ENCODE measurements around the gene NUDT22.
"Not testable (repeated sequence)": the region's sequence is repeated elsewhere in the genome, so short reads cannot be mapped to it uniquely, and the experiment has no call there.

The NUDT22 gene

DNA sequence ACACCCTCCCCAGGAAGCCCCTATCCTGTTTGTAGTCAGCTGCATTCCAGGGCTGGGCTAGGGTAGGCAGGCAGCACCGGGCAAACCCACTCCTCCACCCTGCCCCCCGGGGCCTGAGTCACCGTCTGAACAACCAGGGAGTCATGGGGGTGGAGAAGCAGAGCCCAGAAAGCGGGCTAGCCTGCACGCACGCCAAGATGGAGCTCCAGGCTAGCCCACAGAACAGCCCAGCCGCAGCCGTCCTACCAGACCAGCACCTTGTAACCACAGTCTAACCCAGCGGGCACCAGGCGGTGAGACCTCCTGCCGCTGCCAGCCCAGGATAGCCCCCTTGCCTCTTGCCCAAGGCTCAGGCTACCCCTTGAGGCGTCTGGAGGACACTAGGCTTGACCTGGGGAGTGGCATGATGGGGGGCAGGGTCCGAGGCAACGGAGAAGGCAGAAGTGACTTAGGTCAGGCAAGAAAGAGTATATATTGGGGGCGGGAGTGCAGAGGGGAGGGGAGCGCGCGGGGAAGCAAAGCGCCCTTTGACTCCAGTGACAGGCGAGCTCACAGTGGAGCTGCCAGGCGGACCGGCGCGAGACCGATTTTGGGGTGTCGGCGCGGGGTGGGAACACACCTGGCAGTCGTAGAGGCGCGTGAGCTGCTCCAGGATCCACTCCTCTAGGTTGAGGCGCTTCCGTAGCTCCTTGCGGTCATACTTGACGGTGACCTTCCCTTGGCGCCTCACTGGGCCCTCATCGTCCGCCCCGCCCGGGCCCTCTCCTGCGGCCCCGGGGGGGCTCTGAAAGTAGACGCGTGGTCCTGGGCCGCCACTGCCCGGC is 19.9 kb downstream of the NUDT22 start:
- Histone ChIP-seq H3K36me3 (peaks cover 13 to 29% (median 22%) of the 10 kb centered on the region in 11 experiments), H3K9ac (peak overlapping the region; percentile 81 to 97 (median 92)), H3K4me2 (peak overlapping the region; percentile 91 to 100 (median 98)), H4K20me1 (peaks cover 7 to 45% (median 36%) of the 10 kb centered on the region in 11 experiments; a peak in 21 of 22 replicates), H3K27me3 (no peaks in the 10 kb centered on the region), H3K9me3 (replicated peaks in 1 of 11) (no peaks in the 10 kb centered on the region), H3K4me1 (peaks cover 58 to 76% (median 74%) of the 10 kb centered on the region in 10 experiments), H3K27ac (peak overlapping the region; percentile 33 to 96 (median 93); a peak in 21 of 22 replicates), H3K4me3 (peak overlapping the region; percentile 81 to 99 (median 96))
- no peak for TF ChIP-seq Cebpa-rat (IDR thresholded peaks at IDR 0.05)

GRCh38 chr11:64246621-64246870 is 20.5 kb downstream of the NUDT22 start:
- H4K20me1 ChIP-seq, result peaks cover 7 to 45% (median 36%) of the 10 kb centered on the region in 11 experiments; a peak in 21 of 22 replicates
- H3K27me3 ChIP-seq; H3K9me3 ChIP-seq (replicated peaks in 1 of 11): not testable (repeated sequence)
- peaks cover 58 to 77% (median 75%) of the 10 kb centered on the region in 10 experiments for H3K4me1 ChIP-seq
- H3K4me3 ChIP-seq, result peak overlapping the region; percentile 81 to 99 (median 96)
- peak overlapping the region; percentile 33 to 96 (median 93); a peak in 21 of 22 replicates for H3K27ac ChIP-seq
- H3K9ac ChIP-seq, result peak overlapping the region; percentile 81 to 97 (median 92)
- peak overlapping the region; percentile 95 to 100 (median 99) for H3K4me2 ChIP-seq
- H3K36me3 ChIP-seq, result peaks cover 13 to 29% (median 22%) of the 10 kb centered on the region in 11 experiments

- no peaks in the 10 kb centered on the region for H3K9me3 ChIP-seq (replicated peaks in 1 of 11)
- H3K4me2 ChIP-seq, result peak within 1 kb of the TSS; percentile 98 to 100 (median 99)
- peaks cover 58 to 82% (median 77%) of the 10 kb centered on the region in 10 experiments for H3K4me1 ChIP-seq
- H4K20me1 ChIP-seq, result peaks cover 7 to 45% (median 34%) of the 10 kb centered on the region in 11 experiments; a peak in 21 of 22 replicates
- peaks cover 13 to 29% (median 22%) of the 10 kb centered on the region in 11 experiments for H3K36me3 ChIP-seq
- H3K4me3 ChIP-seq, result peak within 1 kb of the TSS; percentile 81 to 99 (median 96)
- peak within 1 kb of the TSS; percentile 81 to 97 (median 92) for H3K9ac ChIP-seq
- TF ChIP-seq Cebpa-rat (IDR thresholded peaks at IDR 0.05), result no peak
- H3K27me3 ChIP-seq, result no peaks in the 10 kb centered on the region
- H3K27ac ChIP-seq, result peak within 1 kb of the TSS; percentile 33 to 96 (median 93); a peak in 21 of 22 replicates
These were observed 21.0 kb downstream of the NUDT22 start, which contains the start of gene PPP1R14B for GRCh38 chr11:64246871-64247728. TSS of gene PPP1R14B (minus strand) at chr11:64246943. CDS start at chr11:64246673, 270 bp downstream.

- H3K36me3 ChIP-seq, result peaks cover 13 to 25% (median 21%) of the 10 kb centered on the region in 11 experiments
- H3K9ac ChIP-seq, result peak overlapping the region; percentile 81 to 97 (median 92); a peak in 20 of 22 replicates
- H3K27me3 ChIP-seq, result no peaks in the 10 kb centered on the region
- peaks cover 53 to 82% (median 77%) of the 10 kb centered on the region in 10 experiments for H3K4me1 ChIP-seq
- TF ChIP-seq Cebpa-rat (IDR thresholded peaks at IDR 0.05), result no peak
- peak overlapping the region; percentile 92 to 100 (median 99) for H3K4me2 ChIP-seq
- peaks cover 9 to 44% (median 32%) of the 10 kb centered on the region in 11 experiments; a peak in 21 of 22 replicates for H4K20me1 ChIP-seq
- peak overlapping the region in 9 of 11 experiments; percentile 79 to 96 (median 94); a peak in 17 of 22 replicates for H3K27ac ChIP-seq
- H3K9me3 ChIP-seq (replicated peaks in 1 of 11), result no peaks in the 10 kb centered on the region
- H3K4me3 ChIP-seq, result peak overlapping the region; percentile 81 to 99 (median 96)
These were observed 21.9 kb downstream of the NUDT22 start for GRCh38 chr11:64247729-64248531.

GRCh38 chr11:64248578-64248977 is 22.5 kb downstream of the NUDT22 start:
- H4K20me1 ChIP-seq, result peaks cover 10 to 44% (median 32%) of the 10 kb centered on the region in 11 experiments; a peak in 21 of 22 replicates
- H3K4me3 ChIP-seq, result no peak overlapping the region
- peaks cover 8 to 18% (median 15%) of the 10 kb centered on the region in 11 experiments for H3K36me3 ChIP-seq
- H3K9me3 ChIP-seq (replicated peaks in 1 of 11), result no peaks in the 10 kb centered on the region
- peak overlapping the region in 5 of 11 experiments; percentile 65 to 95 (median 71); a peak in 8 of 22 replicates for H3K27ac ChIP-seq
- no peaks in the 10 kb centered on the region for H3K27me3 ChIP-seq
- no peak for TF ChIP-seq Cebpa-rat (IDR thresholded peaks at IDR 0.05)
- H3K4me2 ChIP-seq, result peak overlapping the region in 10 of 11 experiments; percentile 92 to 100 (median 99); a peak in 19 of 22 replicates
- peaks cover 53 to 82% (median 77%) of the 10 kb centered on the region in 10 experiments for H3K4me1 ChIP-seq
- H3K9ac ChIP-seq, result peak overlapping the region in 6 of 11 experiments; percentile 4 to 95 (median 80); a peak in 9 of 22 replicates

DNA sequence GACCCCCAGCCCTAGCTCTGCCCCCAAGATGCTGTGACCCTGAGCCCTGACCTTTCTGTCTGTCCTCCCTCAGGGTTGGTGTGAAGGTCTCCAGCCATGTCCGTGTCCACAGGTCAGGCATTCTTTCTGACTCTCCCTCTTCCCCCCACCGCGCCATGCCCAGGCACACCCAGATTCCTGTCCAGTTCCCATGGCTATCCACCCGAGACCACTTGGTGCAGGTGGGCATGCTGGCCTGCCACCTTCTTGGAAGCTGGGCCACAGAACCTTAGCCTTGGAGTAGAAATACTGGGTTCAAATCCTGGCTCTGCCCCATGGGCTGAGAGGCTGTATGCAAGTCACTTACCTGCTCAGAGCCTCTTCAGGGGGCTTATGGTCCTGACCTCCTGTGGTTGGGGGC is 23.0 kb downstream of the NUDT22 start:
- H3K4me3 ChIP-seq, result peak overlapping the region in 1 of 10 experiments; percentile 8; a peak in 1 of 20 replicates
- H3K4me2 ChIP-seq, result peak overlapping the region; percentile 92 to 100 (median 99); a peak in 20 of 22 replicates
- peaks cover 4 to 15% (median 12%) of the 10 kb centered on the region in 11 experiments; a peak in 21 of 22 replicates for H3K36me3 ChIP-seq
- H3K27me3 ChIP-seq, result no peaks in the 10 kb centered on the region
- peaks cover 53 to 82% (median 77%) of the 10 kb centered on the region in 10 experiments for H3K4me1 ChIP-seq
- peak overlapping the region in 6 of 11 experiments; percentile 28 to 95 (median 70); a peak in 10 of 22 replicates for H3K27ac ChIP-seq
- peaks cover 13 to 44% (median 32%) of the 10 kb centered on the region in 11 experiments; a peak in 21 of 22 replicates for H4K20me1 ChIP-seq
- H3K9me3 ChIP-seq (replicated peaks in 1 of 11), result no peaks in the 10 kb centered on the region
- no peak for TF ChIP-seq Cebpa-rat (IDR thresholded peaks at IDR 0.05)
- peak overlapping the region in 8 of 11 experiments; percentile 4 to 95 (median 84); a peak in 11 of 22 replicates for H3K9ac ChIP-seq

GRCh38 chr11:64249563-64250414 is 23.7 kb downstream of the NUDT22 start:
- H3K4me2 ChIP-seq, result peak overlapping the region; percentile 92 to 100 (median 99)
- peak overlapping the region in 9 of 11 experiments; percentile 4 to 95 (median 84); a peak in 14 of 22 replicates for H3K9ac ChIP-seq
- no peak for TF ChIP-seq Cebpa-rat (IDR thresholded peaks at IDR 0.05)
- H3K27me3 ChIP-seq, result no peaks in the 10 kb centered on the region
- H3K27ac ChIP-seq, result peak overlapping the region in 7 of 11 experiments; percentile 6 to 95 (median 71); a peak in 12 of 22 replicates
- peak overlapping the region in 2 of 10 experiments; percentile 8 to 95; a peak in 3 of 20 replicates for H3K4me3 ChIP-seq
- no peaks in the 10 kb centered on the region for H3K9me3 ChIP-seq (replicated peaks in 1 of 11)
- H3K4me1 ChIP-seq, result peaks cover 51 to 78% (median 73%) of the 10 kb centered on the region in 10 experiments
- H3K36me3 ChIP-seq, result peaks cover 6 to 15% (median 11%) of the 10 kb centered on the region in 11 experiments; a peak in 21 of 22 replicates
- H4K20me1 ChIP-seq, result peaks cover 20 to 44% (median 31%) of the 10 kb centered on the region in 11 experiments; a peak in 21 of 22 replicates
